Bone marrow (tissue), 2 donors: ENCODE results near the gene CELF5.
"Not testable (repeated sequence)": the region's sequence is repeated elsewhere in the genome, so short reads cannot be mapped to it uniquely, and the experiment has no call there.

Experiments used
- DNase-seq, 2 donors: peaks; one replicate each; lab custom pipeline; 2025; lab: John Stamatoyannopoulos, UW

Gene CELF5

GRCh38 chr19:3322199-3322978, 97.9 kb downstream of the CELF5 start:
- DNase-seq: no peak

GRCh38 chr19:3323026-3323425, 98.6 kb downstream of the CELF5 start:
- no peak for DNase-seq

- DNase-seq: no peak
These were observed 99.2 kb downstream of the CELF5 start for GRCh38 chr19:3323658-3324057.

GRCh38 chr19:3324405-3324856, 100.0 kb downstream of the CELF5 start:
- DNase-seq: peak; percentile 11 to 36

- no peak for DNase-seq
These were observed 101.0 kb downstream of the CELF5 start for GRCh38 chr19:3325451-3325850.

GRCh38 chr19:3328743-3329142, 104.3 kb downstream of the CELF5 start:
- DNase-seq: no peak

- no peak for DNase-seq
These were observed 105.6 kb downstream of the CELF5 start for GRCh38 chr19:3330047-3330446.

- DNase-seq: not testable (repeated sequence)
These were observed 107.8 kb downstream of the CELF5 start for GRCh38 chr19:3332232-3332631.

- no peak for DNase-seq
These were observed 108.6 kb downstream of the CELF5 start for GRCh38 chr19:3333020-3333583.

GRCh38 chr19:3333662-3334061, 109.2 kb downstream of the CELF5 start:
- no peak for DNase-seq

GRCh38 chr19:3334749-3335430, 110.4 kb downstream of the CELF5 start:
- DNase-seq: not testable (repeated sequence)

GRCh38 chr19:3335431-3336350, 111.2 kb downstream of the CELF5 start:
- DNase-seq: no peak

GRCh38 chr19:3336351-3336679, 111.9 kb downstream of the CELF5 start:
- DNase-seq: no peak

- no peak for DNase-seq
These were observed 112.4 kb downstream of the CELF5 start for GRCh38 chr19:3336680-3337523.

GRCh38 chr19:3338541-3339181, 114.2 kb downstream of the CELF5 start:
- DNase-seq: no peak

GRCh38 chr19:3340340-3340739, 115.9 kb downstream of the CELF5 start:
- DNase-seq: no peak

- DNase-seq: no peak
These were observed 117.8 kb downstream of the CELF5 start for GRCh38 chr19:3342246-3342645.

- DNase-seq: not testable (repeated sequence)
These were observed 118.5 kb downstream of the CELF5 start for GRCh38 chr19:3342962-3343361.

- DNase-seq: peak; percentile 38 to 83
These were observed 119.4 kb downstream of the CELF5 start for GRCh38 chr19:3343619-3344502.
